Suppressor macrophage treated with lipopolysaccharide for 1 hour (primary cell): ENCODE results near the gene TTLL3.
"Not testable (repeated sequence)": the region's sequence is repeated elsewhere in the genome, so short reads cannot be mapped to it uniquely, and the experiment has no call there.

Experiments used
- DNase-seq, 3 donors: peaks; one replicate each; pipeline ENCODE4 v3.0.0-alpha.2; 2020 to 2022

Gene TTLL3

DNA sequence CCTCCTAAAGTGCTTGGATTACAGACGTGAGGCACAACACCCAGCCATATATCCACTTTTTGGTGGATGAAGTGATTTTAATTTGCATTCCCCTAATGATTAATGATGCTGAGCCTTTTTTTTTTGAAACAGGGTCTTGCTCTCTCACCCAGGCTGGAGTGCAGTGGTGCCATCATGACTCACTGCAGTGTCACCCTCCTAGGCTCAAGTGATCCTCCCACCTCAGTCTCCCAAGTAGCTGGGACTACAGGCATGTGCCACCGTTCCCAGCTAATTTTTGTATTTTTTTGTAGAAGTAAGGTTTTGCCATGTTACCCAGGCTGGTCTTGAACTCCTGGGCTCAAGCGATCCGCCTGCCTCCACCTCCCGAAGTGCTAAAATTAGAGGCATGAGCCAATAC is 62.0 kb downstream of the TTLL3 start:
- peak; percentile 12 to 35 (median 30) for DNase-seq

DNA sequence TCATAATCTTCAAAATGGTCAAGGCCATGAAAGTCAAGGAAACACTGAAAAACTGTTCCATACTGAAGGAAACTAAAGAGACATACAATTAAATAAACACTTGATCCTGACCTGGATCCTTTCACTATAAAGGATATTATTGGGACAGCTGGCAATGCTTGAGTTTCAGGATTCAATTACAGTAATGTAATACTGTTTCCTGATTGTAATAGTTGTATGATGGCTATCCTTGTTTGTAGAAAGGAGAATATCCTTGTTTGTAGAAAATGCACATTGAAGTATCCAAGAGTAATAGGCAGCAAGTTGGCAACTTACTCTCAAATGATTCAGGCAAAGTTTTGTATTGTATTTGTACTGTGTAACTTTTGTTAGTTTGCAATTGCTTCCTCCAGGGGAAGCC is 65.4 kb downstream of the TTLL3 start:
- no peak for DNase-seq

- DNase-seq = not testable (repeated sequence)
These were observed 66.2 kb downstream of the TTLL3 start for GRCh38 chr3:9876255-9876654.

- DNase-seq = no peak
These were observed 66.9 kb downstream of the TTLL3 start for GRCh38 chr3:9876991-9877390.

- DNase-seq = no peak
These were observed 68.6 kb downstream of the TTLL3 start for GRCh38 chr3:9878700-9879099.

GRCh38 chr3:9879830-9880549 is 69.9 kb downstream of the TTLL3 start, which contains the start of gene CIDEC:
TSS of gene CIDEC (minus strand) at chr3:9880253. CDS start at chr3:9878486, 1,767 bp downstream.
- DNase-seq = peak in 1 of 3 donors; percentile 26

DNA sequence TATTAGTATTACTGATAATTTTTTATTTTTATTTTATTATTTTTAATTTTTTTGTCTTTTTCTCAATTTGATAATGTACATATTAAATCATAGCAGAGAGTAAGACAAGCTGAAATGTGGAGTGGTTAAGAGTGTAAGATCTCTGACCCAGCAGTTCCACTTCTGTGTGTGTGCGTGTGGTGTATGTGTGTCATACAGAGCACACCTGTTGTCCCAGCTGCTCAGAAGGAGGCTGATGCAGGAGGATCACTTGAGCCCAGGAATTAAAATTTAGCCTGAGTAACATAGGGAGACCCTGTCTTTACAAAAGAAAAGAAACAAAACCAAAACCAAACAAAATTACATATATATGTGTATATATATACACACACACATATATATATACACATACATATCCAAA is 71.4 kb downstream of the TTLL3 start:
- DNase-seq = no peak

DNA sequence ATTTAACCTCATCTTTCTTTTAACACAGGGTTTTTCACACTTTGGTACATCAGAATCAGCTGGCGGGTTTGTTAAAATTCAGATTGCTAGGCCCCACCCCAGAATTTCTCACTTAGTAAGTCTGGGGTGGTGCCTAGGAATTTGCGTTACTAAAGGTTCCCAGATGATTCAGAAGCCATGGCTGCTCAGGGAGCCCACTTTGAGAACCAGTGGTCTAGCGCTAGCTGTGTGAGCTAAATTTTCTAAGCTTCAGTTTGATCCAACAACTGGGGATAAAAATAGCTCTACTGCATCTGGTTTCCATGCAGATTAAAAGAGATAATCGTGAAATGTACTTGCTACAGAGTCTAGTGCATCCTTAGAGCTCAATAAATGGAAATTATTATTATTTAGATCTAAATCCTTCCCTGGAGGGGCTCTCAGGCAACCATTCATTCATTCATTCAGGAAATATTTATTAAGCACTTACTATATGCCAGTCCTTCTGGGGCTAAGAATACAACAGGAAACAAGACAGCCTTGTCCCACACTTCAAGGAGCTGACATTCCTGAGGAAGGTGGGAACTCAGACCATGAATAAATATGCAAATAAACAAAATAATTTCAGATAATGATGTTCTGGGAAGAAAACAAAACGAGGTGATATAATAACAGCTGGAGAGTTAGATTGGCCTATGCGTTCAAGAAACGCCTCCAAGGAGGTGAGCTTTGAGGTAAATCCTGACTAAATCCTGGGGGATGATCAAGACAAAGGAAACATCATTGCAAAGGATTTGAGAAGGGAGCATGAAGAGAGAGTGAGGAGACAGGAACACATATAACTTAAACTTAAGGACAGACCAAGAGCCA is 73.9 kb downstream of the TTLL3 start:
- no peak for DNase-seq

DNA sequence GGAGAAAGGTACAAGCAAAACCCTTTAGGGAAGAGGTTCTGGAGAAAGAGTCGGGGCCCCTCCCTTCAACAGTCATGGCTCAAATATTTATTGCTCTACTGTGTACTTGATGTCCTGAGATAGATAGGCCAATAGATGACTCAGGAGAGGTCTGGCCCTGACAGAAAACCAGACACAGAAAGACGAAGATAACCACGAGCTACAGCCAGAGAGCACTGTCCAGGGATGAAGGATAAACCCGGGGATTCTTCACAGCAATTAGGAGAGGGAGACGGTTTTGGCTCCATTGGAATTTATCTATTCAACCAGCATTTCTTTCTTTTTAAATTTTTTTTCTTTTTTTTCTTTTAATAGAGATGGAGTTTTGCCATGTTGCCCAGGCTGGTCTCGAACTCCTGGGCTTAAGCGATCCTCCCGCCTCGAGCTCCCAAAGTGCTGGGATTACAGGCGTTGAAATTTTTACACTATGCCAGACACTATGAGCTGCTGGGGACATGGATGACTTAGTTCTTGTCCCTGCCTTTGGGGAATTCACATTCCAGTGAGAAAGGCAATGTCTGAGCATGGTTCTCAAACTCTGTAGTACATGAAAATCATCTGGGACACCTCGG is 74.6 kb downstream of the TTLL3 start:
- DNase-seq = no peak
